Measurements from ENCODE around the gene PMF1. TPM values are rescaled to one million over a fixed set of nuclear protein-coding genes. Genes with fewer than 3 reads are reported as not detected.

Gene PMF1
- total and polyA plus RNA-seq, 2 of the 13 experiments (the other 11 are each of a cell fraction or from before 2014, with no cell fraction given): 72.5 to 89.0 TPM

DNA sequence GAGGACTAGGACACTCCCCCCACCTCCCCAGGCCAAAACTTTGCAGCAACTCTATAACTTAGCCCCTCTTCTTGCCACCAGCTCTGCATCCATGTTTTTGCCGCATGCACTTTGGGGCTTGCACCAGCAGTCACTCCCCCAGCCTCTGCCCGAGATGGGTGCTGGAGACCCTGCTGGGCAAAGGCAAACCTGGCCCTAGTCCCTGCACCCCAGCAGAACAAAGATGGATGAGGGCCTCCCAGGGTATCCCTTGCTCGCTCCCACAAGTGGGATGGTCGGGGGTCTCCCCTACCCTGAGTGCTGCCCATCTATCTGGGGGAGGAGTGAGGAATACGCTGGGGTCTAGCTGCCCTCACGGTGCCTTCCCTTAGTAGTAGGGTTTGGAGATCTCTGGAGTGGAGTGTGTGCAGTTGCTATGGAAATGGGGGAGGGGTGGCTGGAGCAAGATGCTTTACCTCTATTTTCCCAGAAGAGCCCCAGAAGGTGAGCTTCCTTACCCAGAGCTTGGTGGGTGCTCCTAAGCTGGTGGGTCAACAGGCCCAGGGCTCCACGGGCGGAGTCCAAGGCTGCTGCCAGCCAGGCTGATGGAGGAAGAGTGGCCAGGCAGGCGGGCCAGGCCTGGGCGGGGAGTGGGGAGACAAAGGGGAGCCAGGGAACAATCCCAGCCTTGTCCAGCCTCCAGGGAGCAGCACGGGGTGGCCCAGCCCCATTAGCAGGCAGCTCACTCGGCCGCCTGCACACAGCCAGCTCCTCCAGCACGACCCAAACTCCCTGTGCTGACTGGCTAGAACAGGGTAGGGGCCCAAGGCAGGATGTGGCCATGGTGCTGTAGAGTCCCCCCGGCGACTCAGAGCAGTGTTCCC lies 34.9 kb downstream of the PMF1 start, which contains the start of gene PAQR6 (continued):
- peak; percentile 61 for TF ChIP-seq AGO2 (optimal IDR thresholded peaks at IDR 0.05; ENCODE audit: low read depth, low read length)
- TF ChIP-seq FOXA1 (IDR thresholded peaks at IDR 0.05): no peak
- no peak for TF ChIP-seq FOXA1 (CRISPR knock-in tag; IDR thresholded peaks at IDR 0.05)
- peak; percentile 2; the same call in 1 of the 2 replicates for TF ChIP-seq HNF4A (CRISPR knock-in tag; IDR thresholded peaks at IDR 0.05)
- 0 out of 2 replicates have a peak, but pooled peaks have one; percentile 9 for TF ChIP-seq PCBP1 (IDR thresholded peaks at IDR 0.05; ENCODE audit: borderline replicate concordance, low read depth, low read length)
- TF ChIP-seq SIN3A (IDR thresholded peaks at IDR 0.05; ENCODE audit: borderline replicate concordance, low read depth, low read length): no peak
- no peak for TF ChIP-seq KLF15 (CRISPR knock-in tag; IDR thresholded peaks at IDR 0.05; ENCODE audit: borderline replicate concordance)
- TF ChIP-seq GATAD1 (CRISPR knock-in tag; IDR thresholded peaks at IDR 0.05): no peak
- no peak for TF ChIP-seq ZSCAN9 (CRISPR knock-in tag; IDR thresholded peaks at IDR 0.05; ENCODE audit: borderline replicate concordance)
- TF ChIP-seq NONO (IDR thresholded peaks at IDR 0.05): no peak
- TF ChIP-seq NONO (CRISPR knock-in tag; conservative IDR thresholded peaks at IDR 0.05): peak; percentile 30; the same call in 1 of the 2 replicates
- TF ChIP-seq, protein P1, sequence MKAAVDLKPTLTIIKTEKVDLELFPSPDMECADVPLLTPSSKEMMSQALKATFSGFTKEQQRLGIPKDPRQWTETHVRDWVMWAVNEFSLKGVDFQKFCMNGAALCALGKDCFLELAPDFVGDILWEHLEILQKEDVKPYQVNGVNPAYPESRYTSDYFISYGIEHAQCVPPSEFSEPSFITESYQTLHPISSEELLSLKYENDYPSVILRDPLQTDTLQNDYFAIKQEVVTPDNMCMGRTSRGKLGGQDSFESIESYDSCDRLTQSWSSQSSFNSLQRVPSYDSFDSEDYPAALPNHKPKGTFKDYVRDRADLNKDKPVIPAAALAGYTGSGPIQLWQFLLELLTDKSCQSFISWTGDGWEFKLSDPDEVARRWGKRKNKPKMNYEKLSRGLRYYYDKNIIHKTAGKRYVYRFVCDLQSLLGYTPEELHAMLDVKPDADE (CRISPR knock-in tag; IDR thresholded peaks at IDR 0.05): no peak
- TF ChIP-seq, protein P2, sequence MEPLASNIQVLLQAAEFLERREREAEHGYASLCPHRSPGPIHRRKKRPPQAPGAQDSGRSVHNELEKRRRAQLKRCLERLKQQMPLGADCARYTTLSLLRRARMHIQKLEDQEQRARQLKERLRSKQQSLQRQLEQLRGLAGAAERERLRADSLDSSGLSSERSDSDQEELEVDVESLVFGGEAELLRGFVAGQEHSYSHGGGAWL (CRISPR knock-in tag; IDR thresholded peaks at IDR 0.05): 0 out of 2 replicates have a peak, but pooled peaks have one; percentile 32
- no peak for TF ChIP-seq PHF20 (CRISPR knock-in tag; IDR thresholded peaks at IDR 0.05)
- no peak for TF ChIP-seq ZNF124 (CRISPR knock-in tag; IDR thresholded peaks at IDR 0.05)
- no peak for TF ChIP-seq REL (CRISPR knock-in tag; conservative IDR thresholded peaks at IDR 0.05)
- no peak for TF ChIP-seq SRF (IDR thresholded peaks at IDR 0.05; ENCODE audit: low read depth, low read length)
- no peak for TF ChIP-seq NFIC (IDR thresholded peaks at IDR 0.05; ENCODE audit: low read length)
- TF ChIP-seq KDM1A (CRISPR knock-in tag; IDR thresholded peaks at IDR 0.05): no peak
- TF ChIP-seq ESRRA (CRISPR knock-in tag; IDR thresholded peaks at IDR 0.05; ENCODE audit: low read depth): no peak
- TF ChIP-seq RAD21 (CRISPR knock-in tag; IDR thresholded peaks at IDR 0.05): peak; percentile 33; the same call in 1 of the 2 replicates
- no peak for TF ChIP-seq XBP1 (CRISPR knock-in tag; IDR thresholded peaks at IDR 0.05)
- no peak for TF ChIP-seq PAX8 (CRISPR knock-in tag; IDR thresholded peaks at IDR 0.05; ENCODE audit: borderline replicate concordance)
- TF ChIP-seq ZNF510 (CRISPR knock-in tag; IDR thresholded peaks at IDR 0.05; ENCODE audit: low read depth): no peak
- no peak for TF ChIP-seq BRD4 (CRISPR knock-in tag; IDR thresholded peaks at IDR 0.05)
- TF ChIP-seq MAFF (IDR thresholded peaks at IDR 0.05; ENCODE audit: low read depth, low read length): no peak
- TF ChIP-seq ETV5 (CRISPR knock-in tag; IDR thresholded peaks at IDR 0.05; ENCODE audit: borderline replicate concordance): no peak
- TF ChIP-seq, protein P3, sequence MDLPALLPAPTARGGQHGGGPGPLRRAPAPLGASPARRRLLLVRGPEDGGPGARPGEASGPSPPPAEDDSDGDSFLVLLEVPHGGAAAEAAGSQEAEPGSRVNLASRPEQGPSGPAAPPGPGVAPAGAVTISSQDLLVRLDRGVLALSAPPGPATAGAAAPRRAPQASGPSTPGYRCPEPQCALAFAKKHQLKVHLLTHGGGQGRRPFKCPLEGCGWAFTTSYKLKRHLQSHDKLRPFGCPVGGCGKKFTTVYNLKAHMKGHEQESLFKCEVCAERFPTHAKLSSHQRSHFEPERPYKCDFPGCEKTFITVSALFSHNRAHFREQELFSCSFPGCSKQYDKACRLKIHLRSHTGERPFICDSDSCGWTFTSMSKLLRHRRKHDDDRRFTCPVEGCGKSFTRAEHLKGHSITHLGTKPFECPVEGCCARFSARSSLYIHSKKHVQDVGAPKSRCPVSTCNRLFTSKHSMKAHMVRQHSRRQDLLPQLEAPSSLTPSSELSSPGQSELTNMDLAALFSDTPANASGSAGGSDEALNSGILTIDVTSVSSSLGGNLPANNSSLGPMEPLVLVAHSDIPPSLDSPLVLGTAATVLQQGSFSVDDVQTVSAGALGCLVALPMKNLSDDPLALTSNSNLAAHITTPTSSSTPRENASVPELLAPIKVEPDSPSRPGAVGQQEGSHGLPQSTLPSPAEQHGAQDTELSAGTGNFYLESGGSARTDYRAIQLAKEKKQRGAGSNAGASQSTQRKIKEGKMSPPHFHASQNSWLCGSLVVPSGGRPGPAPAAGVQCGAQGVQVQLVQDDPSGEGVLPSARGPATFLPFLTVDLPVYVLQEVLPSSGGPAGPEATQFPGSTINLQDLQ (CRISPR knock-in tag; IDR thresholded peaks at IDR 0.05): no peak

Data from HepG2 (cell line).